AG20443 (cell line): ENCODE measurements around the gene VAPA.

ENCODE experiments used
- DNase-seq: peaks from one replicate; pipeline ENCODE4 v3.0.0; 2012; ENCODE audit warnings: low spot score, mixed read lengths

The VAPA gene

DNA sequence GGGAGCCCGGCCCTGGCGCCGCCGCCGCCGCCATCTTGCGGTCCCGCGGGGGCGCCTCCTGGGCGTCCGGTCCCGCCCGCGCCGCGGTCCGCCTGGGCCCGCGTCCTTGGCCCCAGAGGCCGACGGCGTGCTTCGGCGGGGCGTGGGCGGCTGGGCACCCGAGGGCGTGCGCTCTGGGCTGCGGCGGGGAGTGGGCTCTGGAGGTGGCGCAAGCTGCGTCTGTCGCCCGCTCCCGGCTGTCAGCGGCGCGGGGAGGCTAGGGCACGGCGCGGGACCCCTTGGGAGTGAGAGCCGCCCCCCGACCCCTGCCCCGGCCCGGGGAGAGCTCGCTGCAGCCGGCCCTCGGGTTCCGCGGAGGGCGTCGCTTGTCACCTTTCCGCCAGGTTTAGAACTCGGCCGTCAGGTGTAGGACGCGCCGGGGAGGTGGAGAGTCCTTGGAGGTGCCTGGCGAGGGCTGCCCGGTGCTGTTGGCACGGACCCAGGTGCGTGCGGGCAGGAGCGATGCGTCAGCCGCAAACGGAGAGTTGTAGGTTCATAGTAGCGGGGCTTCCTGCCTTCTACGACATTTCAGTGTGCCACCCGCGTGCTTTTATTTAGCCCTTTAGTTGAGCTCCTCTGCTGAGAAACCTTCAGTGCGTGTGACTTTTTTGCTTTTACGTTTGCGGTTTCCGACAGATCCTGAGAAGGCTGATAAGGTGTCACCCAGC lies 921 bp downstream of the VAPA start:
- DNase-seq: peak; percentile 79

GRCh38 chr18:9915291-9916076 lies 1.7 kb downstream of the VAPA start:
- DNase-seq: no peak

- DNase-seq: no peak
Observed at GRCh38 chr18:9916077-9916639, 2.3 kb downstream of the VAPA start.

GRCh38 chr18:9916808-9917207 lies 3.0 kb downstream of the VAPA start:
- DNase-seq: no peak

- DNase-seq: peak; percentile 14
Observed at GRCh38 chr18:9918016-9918680, 4.3 kb downstream of the VAPA start.

DNA sequence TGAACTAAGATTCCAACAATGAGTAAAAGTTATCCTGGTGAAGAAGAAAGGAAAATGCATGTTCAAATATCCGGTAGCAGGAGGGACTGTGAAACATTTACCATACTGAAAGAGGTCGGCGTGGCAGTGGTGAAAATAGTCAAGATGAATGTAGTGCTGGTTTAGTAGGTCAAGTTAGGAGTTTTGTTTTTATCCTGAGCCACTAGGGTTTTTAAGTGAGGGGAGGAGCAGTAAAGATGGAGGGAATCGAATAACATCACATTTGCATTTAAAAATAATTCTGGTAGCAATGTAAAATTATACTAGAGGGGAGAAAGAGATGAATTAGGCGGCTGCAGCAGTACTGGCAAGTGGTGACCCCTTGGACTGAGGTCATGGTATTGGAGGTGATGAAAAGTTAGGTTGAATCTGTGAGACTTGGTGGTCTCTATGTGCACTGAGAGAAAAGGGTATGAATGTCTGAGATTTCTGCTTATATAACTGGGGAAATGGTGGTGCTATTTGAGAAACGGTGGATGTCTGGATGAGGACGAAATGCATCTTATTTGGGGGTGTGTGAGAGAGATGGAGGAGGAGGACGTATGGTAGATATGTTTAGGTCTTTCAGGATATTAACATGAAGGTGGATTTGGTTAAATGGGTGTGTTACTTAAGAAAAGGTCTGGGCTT lies 5.9 kb downstream of the VAPA start:
- DNase-seq: no peak

DNA sequence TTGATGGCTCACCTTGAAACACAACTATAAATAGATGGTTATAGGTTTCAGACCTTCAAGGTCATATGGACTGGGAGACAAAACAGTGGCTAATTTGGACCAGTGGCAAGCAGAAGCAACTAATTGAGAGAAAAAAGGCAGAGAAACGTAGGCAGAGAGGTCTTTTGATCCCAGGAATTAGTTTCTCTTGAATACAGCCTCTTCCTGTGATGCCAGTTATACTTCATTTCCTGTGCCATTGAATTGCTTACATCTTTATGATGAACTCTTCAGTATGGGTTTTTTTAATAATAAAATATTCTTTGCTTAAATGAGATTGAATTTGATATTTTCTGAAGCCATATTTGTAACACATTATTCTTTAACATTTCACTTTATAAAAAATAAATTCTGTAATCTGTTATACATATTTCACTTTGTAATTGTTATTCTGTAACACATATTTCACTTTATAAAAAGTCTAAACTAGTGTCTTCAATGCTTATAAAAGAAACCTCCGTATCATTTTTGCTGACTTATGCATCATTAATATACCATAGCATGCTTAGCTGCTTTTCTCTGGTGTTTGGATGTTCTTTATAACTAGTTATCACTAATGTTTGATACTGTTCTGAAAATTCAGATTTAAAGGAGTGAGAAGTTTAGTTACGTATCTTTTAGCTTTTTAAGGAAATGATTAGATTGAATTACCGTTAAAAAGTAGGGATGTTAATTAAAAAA lies 8.9 kb downstream of the VAPA start:
- DNase-seq: no peak

- DNase-seq: no peak
Observed at GRCh38 chr18:9924371-9924943, 10.6 kb downstream of the VAPA start.

DNA sequence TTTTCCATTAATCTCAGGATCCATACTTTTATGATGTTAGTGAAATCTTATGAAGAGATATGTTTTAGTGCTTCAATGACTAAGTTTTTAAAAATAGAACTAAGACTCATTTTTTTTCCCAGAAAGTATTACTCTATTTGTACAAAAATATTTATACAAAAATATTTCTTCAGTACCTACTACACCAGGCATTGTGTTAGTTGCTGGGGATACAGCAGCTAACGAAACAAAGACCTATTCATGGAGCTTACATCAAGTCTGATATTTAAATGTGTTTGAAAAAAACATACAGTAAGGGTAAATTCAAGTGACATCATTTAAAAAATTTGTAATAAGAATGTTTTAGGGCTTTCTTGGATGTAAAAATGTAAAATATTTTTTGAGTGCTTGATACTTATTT lies 11.6 kb downstream of the VAPA start:
- no peak for DNase-seq

DNA sequence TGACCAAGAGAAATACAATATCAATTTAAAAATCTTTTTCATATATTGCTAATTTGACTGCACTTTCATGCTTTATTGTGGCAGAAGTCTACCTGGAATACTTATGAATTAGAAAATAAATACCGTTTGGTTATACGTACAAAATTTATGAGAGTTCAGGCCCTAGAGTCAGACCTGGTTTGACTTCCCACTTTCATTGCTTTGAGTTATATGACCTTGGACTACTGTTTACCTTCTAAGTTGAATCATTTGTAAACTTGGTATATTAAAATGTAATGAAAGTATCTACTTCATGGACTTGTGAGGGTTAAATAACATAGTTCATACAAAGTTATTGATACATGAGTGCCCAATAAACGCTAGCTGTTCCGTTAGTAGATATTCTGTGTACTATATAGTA lies 12.0 kb downstream of the VAPA start:
- DNase-seq: no peak

- DNase-seq: no peak
Observed at GRCh38 chr18:9926223-9926894, 12.5 kb downstream of the VAPA start.

GRCh38 chr18:9926977-9927376 lies 13.2 kb downstream of the VAPA start:
- DNase-seq: no peak

- no peak for DNase-seq
Observed at GRCh38 chr18:9927392-9928063, 13.7 kb downstream of the VAPA start.

GRCh38 chr18:9928646-9929259 lies 14.9 kb downstream of the VAPA start:
- no peak for DNase-seq

DNA sequence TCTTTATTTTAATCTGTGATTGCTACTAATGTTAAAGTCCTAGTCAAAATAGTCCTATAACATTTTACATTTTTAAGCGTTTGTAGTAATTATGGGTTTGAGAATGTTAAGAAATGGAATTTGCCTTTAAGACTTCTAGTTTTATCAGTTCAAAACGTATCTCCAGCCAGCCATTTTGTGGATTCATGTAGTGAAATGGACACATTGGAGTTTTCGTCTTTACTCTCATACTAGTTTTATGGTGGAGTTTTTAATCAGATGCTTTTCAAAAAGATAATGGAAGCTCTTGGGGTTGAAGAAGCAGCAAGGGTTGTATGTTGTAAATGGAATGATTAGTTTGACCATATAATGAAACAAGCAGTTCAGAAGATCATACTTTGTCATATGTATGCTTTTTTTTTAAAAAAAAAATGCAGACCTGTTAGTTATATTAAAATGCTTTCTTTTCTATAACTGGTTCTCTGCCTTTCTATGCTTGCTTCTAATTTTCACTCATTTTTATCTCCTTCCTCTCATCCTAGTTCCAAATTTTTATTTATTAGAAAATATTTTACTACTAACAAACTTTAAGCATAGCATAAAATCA lies 16.6 kb downstream of the VAPA start:
- DNase-seq: no peak

- DNase-seq: no peak
Observed at GRCh38 chr18:9931146-9931545, 17.3 kb downstream of the VAPA start.

GRCh38 chr18:9931678-9932077 lies 17.9 kb downstream of the VAPA start:
- DNase-seq: no peak

- no peak for DNase-seq
Observed at GRCh38 chr18:9933865-9934264, 20.0 kb downstream of the VAPA start.

DNA sequence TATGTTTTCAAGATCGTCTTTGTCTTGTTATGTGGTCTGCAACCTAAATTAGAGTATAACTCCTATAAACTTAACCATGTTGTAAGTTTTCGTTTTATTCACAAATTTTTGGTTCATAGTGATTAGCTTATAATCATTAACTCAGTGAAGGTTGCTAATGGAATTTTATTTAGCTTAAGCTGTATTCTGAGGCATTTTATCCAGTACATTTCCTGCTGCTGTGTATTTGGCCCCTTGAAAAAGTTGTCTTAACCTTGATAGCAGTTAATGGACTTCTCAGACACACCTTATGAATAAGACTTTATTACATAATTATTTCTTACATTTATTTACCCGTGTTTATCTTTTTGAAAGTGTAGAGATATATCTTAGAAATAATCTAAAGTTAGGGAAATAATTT lies 20.5 kb downstream of the VAPA start:
- no peak for DNase-seq
